Adrenal gland (tissue), 5 donors: ENCODE results near the gene RASGEF1C.

Experiments used
- POLR2A ChIP-seq, 2 donors: fragments of 450-650 bp; IDR thresholded peaks; one replicate each; pipeline ENCODE4 v1.6.1; 2017; ENCODE audit warnings: antibody characterized with exemption in 2 of 2, mild to moderate bottlenecking in 2 of 2, moderate library complexity in 1 of 2
- TF ChIP-seq, protein P1 (sequence below), 6 experiments: fragments of 450-650 bp in 4 of 6; fragments of 200-600 bp in 2 of 6; sonication (generic) in 1 of 6; IDR thresholded peaks; 1 replicate in 5 of 6; 2 replicates in 1 of 6; pipeline versions ENCODE4 v1.5.1 to v1.8.0; 2016 to 2021; ENCODE audit warnings: antibody characterized with exemption in 6 of 6, mild to moderate bottlenecking in 2 of 6, moderate library complexity in 1 of 6
- donor health status: DM: no; HTN: no; CAD: no.

DNA sequence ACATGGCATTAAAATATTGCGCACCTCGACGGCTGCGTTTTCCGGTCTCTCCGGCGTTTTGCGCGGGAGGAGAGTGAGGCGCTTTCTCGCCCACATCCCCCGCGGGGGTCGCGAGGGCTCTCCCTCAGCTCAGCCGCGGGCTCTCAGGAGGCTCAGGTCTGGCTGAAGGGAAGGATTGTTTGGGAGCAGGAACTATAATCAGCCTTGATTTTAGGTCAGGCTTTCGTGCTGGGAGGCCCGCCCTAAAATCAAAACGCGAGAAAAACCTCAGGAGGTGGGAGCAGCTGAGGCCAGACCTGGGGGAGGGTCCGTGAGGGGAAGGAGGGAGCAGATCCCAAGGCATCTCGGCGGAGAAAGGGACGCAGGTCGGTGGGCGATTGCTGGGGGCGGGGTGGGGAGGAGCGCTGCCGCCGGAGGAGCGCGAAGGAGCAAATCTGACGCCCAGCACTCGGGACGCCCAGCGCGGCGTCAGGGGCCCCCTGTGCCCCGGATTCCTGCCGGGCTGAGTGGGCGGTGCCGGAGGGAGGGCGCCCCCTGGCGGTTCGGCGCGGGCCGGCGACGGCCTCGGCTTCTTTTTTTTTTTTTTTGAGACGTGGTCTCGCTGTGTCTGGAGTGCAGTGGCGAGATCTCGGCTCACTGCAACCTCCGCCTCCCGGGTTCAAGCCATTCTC, 118.8 kb downstream of the RASGEF1C start:
- TF ChIP-seq, protein P1, sequence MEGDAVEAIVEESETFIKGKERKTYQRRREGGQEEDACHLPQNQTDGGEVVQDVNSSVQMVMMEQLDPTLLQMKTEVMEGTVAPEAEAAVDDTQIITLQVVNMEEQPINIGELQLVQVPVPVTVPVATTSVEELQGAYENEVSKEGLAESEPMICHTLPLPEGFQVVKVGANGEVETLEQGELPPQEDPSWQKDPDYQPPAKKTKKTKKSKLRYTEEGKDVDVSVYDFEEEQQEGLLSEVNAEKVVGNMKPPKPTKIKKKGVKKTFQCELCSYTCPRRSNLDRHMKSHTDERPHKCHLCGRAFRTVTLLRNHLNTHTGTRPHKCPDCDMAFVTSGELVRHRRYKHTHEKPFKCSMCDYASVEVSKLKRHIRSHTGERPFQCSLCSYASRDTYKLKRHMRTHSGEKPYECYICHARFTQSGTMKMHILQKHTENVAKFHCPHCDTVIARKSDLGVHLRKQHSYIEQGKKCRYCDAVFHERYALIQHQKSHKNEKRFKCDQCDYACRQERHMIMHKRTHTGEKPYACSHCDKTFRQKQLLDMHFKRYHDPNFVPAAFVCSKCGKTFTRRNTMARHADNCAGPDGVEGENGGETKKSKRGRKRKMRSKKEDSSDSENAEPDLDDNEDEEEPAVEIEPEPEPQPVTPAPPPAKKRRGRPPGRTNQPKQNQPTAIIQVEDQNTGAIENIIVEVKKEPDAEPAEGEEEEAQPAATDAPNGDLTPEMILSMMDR (IDR thresholded peaks at IDR 0.05): peak; percentile 71 to 95 (median 77)
- TF ChIP-seq POLR2A (IDR thresholded peaks at IDR 0.05): peak in 1 of 2 donors; percentile 13
